HG03066 (cell line): ENCODE measurements around the gene BANP.
"Not testable (repeated sequence)": the region's sequence is repeated elsewhere in the genome, so short reads cannot be mapped to it uniquely, and the experiment has no call there.

ENCODE experiments used
- ATAC-seq: cut with Tn5 transposase; IDR thresholded peaks from one replicate; pipeline ENCODE4 v1.9.1; 2021; ENCODE audit warnings: low read depth; ENCODE audit not compliant: unreplicated experiment

The BANP gene

GRCh38 chr16:87926246-87927194, 24.7 kb upstream of the BANP start:
- no peak for ATAC-seq

- ATAC-seq: no peak
Observed at GRCh38 chr16:87927195-87927562, 24.1 kb upstream of the BANP start.

GRCh38 chr16:87929986-87930385, 21.2 kb upstream of the BANP start:
- no peak for ATAC-seq

GRCh38 chr16:87930456-87930855, 20.8 kb upstream of the BANP start:
- ATAC-seq: no peak

- ATAC-seq: no peak
Observed at GRCh38 chr16:87931504-87931903, 19.7 kb upstream of the BANP start.

GRCh38 chr16:87932475-87933139, 18.6 kb upstream of the BANP start:
- ATAC-seq: not testable (repeated sequence)

- no peak for ATAC-seq
Observed at GRCh38 chr16:87933140-87933495, 18.1 kb upstream of the BANP start.

- not testable (repeated sequence) for ATAC-seq
Observed at GRCh38 chr16:87934752-87935425, 16.3 kb upstream of the BANP start.

GRCh38 chr16:87936016-87936374, 15.2 kb upstream of the BANP start:
- ATAC-seq: not testable (repeated sequence)

- no peak for ATAC-seq
Observed at GRCh38 chr16:87936375-87937230, 14.6 kb upstream of the BANP start, which contains the start of gene CA5A. CA5A (minus strand) TSS chr16:87936529; CDS start chr16:87936450, 79 bp downstream.

- not testable (repeated sequence) for ATAC-seq
Observed at GRCh38 chr16:87937231-87937542, 14.0 kb upstream of the BANP start.

- ATAC-seq: no peak
Observed at GRCh38 chr16:87938412-87938949, 12.8 kb upstream of the BANP start.

- no peak for ATAC-seq
Observed at GRCh38 chr16:87939562-87940423, 11.4 kb upstream of the BANP start.

- ATAC-seq: no peak
Observed at GRCh38 chr16:87942680-87943079, 8.6 kb upstream of the BANP start.

GRCh38 chr16:87945351-87946042, 5.7 kb upstream of the BANP start:
- no peak for ATAC-seq

- no peak for ATAC-seq
Observed at GRCh38 chr16:87946596-87947347, 4.5 kb upstream of the BANP start.

GRCh38 chr16:87947356-87948118, 3.7 kb upstream of the BANP start:
- no peak for ATAC-seq
